GM13976 (cell line): ENCODE data around the gene RANBP17.

Experiments used
- DNase-seq: peaks from one replicate; pipeline ENCODE4 v3.0.0; 2012; ENCODE audit warnings: low spot score
- in situ Hi-C: fragments of 300-500 bp; cut with MboI; formaldehyde crosslinking; loops from one replicate; pipeline ENCODE4 v1.12.0; 2022; ENCODE audit warnings: low sequenced_read_pairs, mixed read lengths, inconsistent platforms; ENCODE audit not compliant: unreplicated experiment
- TF ChIP-seq, protein P1 (sequence below): IDR thresholded peaks from 2 replicates; pipeline ENCODE4 v1.5.1; 2012; ENCODE audit warnings: borderline replicate concordance, mild to moderate bottlenecking; ENCODE audit not compliant: insufficient read depth; ENCODE audit errors: extremely low read depth, missing control alignments, control extremely low read depth

Gene RANBP17

DNA sequence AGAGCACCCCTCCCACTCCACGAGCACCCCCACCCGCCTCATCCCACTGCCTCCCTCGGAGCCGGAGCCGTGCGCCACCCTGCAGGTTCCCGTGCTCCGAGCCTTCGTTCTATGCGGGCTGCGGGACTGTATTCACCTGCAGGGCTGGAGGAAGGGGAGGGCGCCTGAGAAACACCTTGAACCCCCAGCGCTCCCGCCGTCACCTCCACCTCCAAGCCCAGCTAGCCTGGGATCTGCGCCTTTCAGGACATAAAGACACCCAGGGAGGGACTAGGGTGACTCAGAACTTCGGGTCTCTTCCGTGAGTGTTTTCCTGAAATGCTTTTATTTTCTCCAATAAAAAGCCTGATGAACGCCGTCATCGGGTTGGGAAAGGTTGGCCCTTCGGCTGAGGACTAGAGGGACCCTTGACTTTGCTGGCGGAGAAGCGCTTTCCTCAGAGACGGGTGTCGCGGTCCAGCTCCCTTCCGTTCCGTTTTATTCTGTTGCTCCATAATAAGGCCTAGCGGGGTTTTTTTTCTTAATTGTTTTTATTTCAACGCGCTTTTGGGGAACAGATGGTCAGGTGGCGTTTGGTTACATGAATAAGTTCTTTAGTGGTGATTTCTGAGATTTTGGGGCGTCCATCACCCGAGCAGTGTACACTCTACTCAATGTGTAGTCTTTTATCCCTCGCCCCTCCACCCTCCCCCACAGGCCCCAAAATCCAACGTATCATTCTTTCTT is 451.8 kb downstream of the RANBP17 start:
- no peak for DNase-seq
- TF ChIP-seq, protein P1, sequence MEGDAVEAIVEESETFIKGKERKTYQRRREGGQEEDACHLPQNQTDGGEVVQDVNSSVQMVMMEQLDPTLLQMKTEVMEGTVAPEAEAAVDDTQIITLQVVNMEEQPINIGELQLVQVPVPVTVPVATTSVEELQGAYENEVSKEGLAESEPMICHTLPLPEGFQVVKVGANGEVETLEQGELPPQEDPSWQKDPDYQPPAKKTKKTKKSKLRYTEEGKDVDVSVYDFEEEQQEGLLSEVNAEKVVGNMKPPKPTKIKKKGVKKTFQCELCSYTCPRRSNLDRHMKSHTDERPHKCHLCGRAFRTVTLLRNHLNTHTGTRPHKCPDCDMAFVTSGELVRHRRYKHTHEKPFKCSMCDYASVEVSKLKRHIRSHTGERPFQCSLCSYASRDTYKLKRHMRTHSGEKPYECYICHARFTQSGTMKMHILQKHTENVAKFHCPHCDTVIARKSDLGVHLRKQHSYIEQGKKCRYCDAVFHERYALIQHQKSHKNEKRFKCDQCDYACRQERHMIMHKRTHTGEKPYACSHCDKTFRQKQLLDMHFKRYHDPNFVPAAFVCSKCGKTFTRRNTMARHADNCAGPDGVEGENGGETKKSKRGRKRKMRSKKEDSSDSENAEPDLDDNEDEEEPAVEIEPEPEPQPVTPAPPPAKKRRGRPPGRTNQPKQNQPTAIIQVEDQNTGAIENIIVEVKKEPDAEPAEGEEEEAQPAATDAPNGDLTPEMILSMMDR: no peak
- in situ Hi-C loops: no loop called here

DNA sequence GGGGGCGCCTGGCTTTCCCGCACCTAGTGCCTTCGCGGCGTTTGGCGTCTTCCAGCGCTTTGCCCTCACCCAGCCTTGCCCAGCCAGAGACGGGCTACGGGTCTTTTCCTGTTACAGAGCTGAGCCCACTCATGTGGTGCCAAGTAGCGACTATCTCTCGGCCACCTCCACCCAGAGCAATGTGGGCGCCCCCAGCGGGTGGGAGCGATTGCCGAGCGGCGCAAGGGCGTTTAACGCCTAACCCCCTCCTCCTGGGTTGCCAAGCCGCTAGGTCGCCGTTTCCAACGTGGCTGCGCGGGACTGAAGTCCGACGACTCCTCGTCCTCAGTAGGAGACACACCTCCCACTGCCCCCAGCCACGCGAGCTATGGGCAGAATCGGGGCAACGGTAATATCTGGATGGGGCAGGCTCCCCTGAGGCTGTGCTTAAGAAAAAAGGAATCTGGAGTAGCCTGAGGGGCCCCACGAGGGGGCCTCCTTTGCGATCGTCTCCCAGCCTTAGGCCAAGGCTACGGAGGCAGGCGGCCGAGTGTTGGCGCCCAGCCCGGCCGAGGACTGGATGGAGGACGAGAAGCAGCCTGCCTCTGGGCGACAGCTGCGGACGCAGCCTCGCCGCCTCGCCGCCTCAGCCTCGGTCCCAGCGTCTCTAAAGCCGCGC is 453.0 kb downstream of the RANBP17 start:
- TF ChIP-seq, protein P1: no peak
- in situ Hi-C loops: no loop called here
- DNase-seq: no peak

DNA sequence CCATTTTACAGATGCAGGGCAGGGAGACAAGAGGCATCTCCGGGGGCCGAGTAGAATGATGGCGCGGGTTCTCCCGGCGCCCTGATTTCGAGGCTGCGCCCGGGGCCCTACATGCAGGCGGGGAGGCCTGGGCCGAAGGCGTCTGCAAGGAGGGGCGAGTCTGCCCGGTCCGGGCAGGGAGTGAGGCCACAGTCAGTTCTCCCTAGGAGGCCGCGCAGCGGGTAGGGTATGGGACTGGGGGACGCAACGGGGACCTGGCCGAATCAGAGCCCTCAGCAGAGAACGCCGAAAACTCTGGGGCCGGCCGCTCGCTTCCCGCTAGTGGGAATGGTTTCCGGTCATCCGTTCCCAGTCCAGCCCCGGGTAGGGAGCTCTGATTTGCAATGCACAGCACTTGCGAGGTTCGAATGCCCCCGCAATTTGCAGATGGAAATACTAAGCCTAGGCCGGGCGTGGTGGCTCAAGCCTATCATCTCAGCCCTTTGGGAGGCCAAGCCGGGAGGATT is 453.6 kb downstream of the RANBP17 start:
- in situ Hi-C loops: no loop called here
- DNase-seq: no peak
- TF ChIP-seq, protein P1: no peak

DNA sequence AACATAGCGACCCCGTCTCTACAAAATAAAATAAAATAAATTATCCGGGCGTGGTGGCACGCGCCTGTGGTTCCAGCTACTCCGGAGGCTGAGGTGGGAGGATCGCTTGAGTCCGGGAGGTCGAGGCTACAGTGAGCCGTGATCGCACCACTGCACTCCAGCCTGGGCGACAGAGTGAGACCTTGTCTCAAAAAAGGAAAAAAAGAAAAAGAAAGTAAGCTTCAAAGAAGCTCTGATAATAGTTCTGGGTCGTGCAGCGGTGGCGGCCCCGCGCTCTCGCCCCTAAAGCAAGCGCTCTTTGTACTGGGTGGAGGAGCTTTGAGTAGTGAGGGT is 454.1 kb downstream of the RANBP17 start:
- in situ Hi-C loops: no loop called here
- DNase-seq: no peak
- TF ChIP-seq, protein P1: no peak

DNA sequence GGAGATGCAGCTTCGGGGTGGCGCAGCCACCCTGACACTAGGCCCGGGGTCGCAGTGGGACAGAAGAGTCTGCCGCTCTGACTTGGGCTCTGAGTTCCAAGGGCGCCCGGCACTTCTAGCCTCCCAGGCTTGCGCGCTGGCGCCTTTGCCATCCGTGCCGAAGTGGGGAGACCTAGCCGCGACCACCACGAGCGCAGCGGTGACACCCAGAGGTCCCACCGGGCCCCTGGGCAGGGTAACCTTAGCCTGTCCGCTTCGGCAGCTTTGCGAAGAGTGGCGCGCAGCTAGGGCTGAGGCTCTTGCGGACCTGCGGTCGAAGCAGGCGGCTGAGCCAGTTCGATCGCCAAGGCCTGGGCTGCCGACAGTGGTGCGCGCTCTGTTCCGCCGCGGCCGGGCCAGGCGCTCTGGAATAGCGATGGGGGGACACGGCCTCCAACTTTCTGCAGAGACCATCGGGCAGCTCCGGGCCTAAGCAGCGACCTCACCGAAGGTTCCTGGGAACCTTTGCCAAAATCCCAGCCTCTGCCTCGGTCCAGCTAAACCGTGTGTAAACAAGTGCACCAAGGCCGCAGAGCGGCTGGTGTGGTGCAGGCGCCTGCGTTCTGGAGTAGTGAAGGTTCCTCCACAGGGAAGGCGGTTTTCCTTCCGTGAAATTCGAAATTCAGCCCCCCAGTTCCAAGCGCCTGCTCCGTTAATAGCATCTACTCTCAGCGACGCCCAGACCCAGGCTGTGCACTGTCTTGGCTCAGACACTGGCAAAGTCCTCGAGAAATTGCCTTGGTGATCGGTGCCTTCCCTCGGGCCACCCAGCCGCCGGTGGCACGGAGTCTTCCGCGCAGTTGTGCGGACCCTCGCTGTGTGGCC is 454.7 kb downstream of the RANBP17 start:
- in situ Hi-C loops: no loop called here
- TF ChIP-seq, protein P1: no peak
- no peak for DNase-seq

DNA sequence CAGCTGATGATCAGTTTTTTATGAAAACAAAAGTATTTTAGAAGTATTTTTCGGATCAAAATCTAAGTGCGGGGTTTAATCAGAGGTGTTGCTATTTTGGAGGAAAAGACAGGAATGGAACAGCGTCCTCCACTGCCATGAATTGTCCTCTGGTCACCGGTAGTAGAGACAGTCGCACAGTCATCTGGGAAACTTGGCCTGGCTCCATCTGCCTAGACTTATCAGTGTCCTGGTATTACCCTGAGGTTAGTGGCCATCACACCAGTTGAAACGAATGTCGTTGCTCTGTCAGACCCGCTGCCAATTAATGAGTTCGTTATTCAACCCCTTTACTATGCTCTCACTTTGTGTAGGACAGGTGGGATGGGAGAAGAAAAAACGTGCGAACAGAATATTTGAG is 455.4 kb downstream of the RANBP17 start:
- in situ Hi-C loops: no loop called here
- DNase-seq: no peak
- TF ChIP-seq, protein P1: no peak
